ENCODE measurements around the gene UGT2A1.

DNA sequence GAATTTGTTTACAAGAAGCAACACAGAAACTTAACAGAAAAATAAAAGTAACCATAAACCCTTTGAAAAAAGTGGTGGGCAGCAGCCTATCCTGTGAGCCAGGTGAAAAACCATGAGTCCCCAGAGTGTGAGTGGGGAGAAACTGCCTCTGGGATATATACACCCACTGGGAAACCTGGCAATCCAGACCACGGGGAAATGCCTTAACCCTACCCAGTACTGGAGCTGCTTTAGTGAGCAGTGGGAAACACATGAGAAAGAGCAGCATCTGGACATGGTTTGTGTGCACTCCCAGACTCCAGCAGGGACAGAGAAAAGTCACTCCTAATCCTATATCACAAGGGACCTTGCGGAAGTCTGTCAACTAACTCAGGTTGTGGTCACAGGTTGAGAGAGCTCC is 53.0 kb downstream of the UGT2A1 start:
- TF ChIP-seq JUND (IDR thresholded peaks at IDR 0.05) (no peak), POLR2A (IDR thresholded peaks at IDR 0.05; ENCODE audit: borderline replicate concordance, extremely low read depth, insufficient read depth, insufficient read length) (no peak), FOSL1 (IDR thresholded peaks at IDR 0.05; ENCODE audit: low read depth) (no peak), EZH2phosphoT487 (IDR thresholded peaks at IDR 0.05; ENCODE audit: borderline replicate concordance) (no peak), RAD21 (IDR thresholded peaks at IDR 0.05; ENCODE audit: low read depth) (no peak), POLR2AphosphoS5 (IDR thresholded peaks at IDR 0.05; ENCODE audit: low read depth, low read length) (no peak), ELF1 (IDR thresholded peaks at IDR 0.05; ENCODE audit: borderline replicate concordance, low read depth) (no peak), EGR1 (IDR thresholded peaks at IDR 0.05; ENCODE audit: low read depth) (no peak)
- TF ChIP-seq, protein P1, sequence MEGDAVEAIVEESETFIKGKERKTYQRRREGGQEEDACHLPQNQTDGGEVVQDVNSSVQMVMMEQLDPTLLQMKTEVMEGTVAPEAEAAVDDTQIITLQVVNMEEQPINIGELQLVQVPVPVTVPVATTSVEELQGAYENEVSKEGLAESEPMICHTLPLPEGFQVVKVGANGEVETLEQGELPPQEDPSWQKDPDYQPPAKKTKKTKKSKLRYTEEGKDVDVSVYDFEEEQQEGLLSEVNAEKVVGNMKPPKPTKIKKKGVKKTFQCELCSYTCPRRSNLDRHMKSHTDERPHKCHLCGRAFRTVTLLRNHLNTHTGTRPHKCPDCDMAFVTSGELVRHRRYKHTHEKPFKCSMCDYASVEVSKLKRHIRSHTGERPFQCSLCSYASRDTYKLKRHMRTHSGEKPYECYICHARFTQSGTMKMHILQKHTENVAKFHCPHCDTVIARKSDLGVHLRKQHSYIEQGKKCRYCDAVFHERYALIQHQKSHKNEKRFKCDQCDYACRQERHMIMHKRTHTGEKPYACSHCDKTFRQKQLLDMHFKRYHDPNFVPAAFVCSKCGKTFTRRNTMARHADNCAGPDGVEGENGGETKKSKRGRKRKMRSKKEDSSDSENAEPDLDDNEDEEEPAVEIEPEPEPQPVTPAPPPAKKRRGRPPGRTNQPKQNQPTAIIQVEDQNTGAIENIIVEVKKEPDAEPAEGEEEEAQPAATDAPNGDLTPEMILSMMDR (IDR thresholded peaks at IDR 0.05 in 2 of 3, conservative IDR thresholded peaks at IDR 0.05 in 1 of 3; ENCODE audit: borderline replicate concordance in 1 of 3, insufficient read depth in 1 of 3, low read depth in 2 of 3, low read length in 2 of 3), result no peak
- TF ChIP-seq, protein P2, sequence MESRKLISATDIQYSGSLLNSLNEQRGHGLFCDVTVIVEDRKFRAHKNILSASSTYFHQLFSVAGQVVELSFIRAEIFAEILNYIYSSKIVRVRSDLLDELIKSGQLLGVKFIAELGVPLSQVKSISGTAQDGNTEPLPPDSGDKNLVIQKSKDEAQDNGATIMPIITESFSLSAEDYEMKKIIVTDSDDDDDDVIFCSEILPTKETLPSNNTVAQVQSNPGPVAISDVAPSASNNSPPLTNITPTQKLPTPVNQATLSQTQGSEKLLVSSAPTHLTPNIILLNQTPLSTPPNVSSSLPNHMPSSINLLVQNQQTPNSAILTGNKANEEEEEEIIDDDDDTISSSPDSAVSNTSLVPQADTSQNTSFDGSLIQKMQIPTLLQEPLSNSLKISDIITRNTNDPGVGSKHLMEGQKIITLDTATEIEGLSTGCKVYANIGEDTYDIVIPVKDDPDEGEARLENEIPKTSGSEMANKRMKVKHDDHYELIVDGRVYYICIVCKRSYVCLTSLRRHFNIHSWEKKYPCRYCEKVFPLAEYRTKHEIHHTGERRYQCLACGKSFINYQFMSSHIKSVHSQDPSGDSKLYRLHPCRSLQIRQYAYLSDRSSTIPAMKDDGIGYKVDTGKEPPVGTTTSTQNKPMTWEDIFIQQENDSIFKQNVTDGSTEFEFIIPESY (IDR thresholded peaks at IDR 0.05; ENCODE audit: extremely low read depth, insufficient replicate concordance, low read length), result no peak
- TF ChIP-seq, protein P3, sequence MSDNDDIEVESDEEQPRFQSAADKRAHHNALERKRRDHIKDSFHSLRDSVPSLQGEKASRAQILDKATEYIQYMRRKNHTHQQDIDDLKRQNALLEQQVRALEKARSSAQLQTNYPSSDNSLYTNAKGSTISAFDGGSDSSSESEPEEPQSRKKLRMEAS (IDR thresholded peaks at IDR 0.05), result no peak
- TF ChIP-seq, protein P4, sequence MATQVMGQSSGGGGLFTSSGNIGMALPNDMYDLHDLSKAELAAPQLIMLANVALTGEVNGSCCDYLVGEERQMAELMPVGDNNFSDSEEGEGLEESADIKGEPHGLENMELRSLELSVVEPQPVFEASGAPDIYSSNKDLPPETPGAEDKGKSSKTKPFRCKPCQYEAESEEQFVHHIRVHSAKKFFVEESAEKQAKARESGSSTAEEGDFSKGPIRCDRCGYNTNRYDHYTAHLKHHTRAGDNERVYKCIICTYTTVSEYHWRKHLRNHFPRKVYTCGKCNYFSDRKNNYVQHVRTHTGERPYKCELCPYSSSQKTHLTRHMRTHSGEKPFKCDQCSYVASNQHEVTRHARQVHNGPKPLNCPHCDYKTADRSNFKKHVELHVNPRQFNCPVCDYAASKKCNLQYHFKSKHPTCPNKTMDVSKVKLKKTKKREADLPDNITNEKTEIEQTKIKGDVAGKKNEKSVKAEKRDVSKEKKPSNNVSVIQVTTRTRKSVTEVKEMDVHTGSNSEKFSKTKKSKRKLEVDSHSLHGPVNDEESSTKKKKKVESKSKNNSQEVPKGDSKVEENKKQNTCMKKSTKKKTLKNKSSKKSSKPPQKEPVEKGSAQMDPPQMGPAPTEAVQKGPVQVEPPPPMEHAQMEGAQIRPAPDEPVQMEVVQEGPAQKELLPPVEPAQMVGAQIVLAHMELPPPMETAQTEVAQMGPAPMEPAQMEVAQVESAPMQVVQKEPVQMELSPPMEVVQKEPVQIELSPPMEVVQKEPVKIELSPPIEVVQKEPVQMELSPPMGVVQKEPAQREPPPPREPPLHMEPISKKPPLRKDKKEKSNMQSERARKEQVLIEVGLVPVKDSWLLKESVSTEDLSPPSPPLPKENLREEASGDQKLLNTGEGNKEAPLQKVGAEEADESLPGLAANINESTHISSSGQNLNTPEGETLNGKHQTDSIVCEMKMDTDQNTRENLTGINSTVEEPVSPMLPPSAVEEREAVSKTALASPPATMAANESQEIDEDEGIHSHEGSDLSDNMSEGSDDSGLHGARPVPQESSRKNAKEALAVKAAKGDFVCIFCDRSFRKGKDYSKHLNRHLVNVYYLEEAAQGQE (IDR thresholded peaks at IDR 0.05; ENCODE audit: low read depth), result no peak

Data from HCT116 (cell line).